OCI-LY7 (cell line): ENCODE results near the gene SRGAP1. TPM values are rescaled to one million over a fixed set of nuclear protein-coding genes. Genes with fewer than 3 reads are reported as not detected.

Experiments used
- BruUV-seq: library from RNA; stranded (reverse); fragments of 400-500 nt; replicated peaks from 2 replicates; lab custom pipeline; 2021; lab: Mats Ljungman, UMichigan
- CTCF ChIA-PET: fragments of 300-600 bp; sonication (Branson Sonifier 250); formaldehyde crosslinking; loops from one replicate; lab custom pipeline; 2022; ENCODE audit warnings: antibody characterized with exemption; ENCODE audit not compliant: unreplicated experiment; lab: Charles Lee
- POLR2A ChIA-PET: fragments of 300-600 bp; sonication (Branson Sonifier 250); formaldehyde crosslinking; loops from one replicate; lab custom pipeline; 2022; ENCODE audit warnings: antibody characterized with exemption; lab: Charles Lee
- DNase-seq: peaks from one replicate; pipeline ENCODE4 v3.0.0-alpha.2; 2015; ENCODE audit warnings: low spot score
- H2AFZ ChIP-seq: fragments of 200-600 bp; sonication (generic), shearing (Covaris generic); 2 replicates; pipeline ENCODE4 v1.6.1; 2014; ENCODE audit warnings: mild to moderate bottlenecking, antibody characterized with exemption, low read length, moderate library complexity
- H3K27ac ChIP-seq: fragments of 200-600 bp; sonication (generic); 2 replicates; pipeline ENCODE4 v1.5.1; 2014; ENCODE audit warnings: mixed run types, low read depth, mild to moderate bottlenecking, moderate library complexity, low read length, inconsistent platforms; ENCODE audit not compliant: poor library complexity, severe bottlenecking
- H3K36me3 ChIP-seq: fragments of 200-600 bp; sonication (generic); 2 replicates; pipeline ENCODE4 v1.6.1; 2014; ENCODE audit warnings: mild to moderate bottlenecking, antibody characterized with exemption, low read length, moderate library complexity, mixed read lengths; ENCODE audit not compliant: insufficient read depth
- H3K4me1 ChIP-seq: fragments of 200-600 bp; sonication (generic); 2 replicates; pipeline ENCODE4 v1.5.1; 2014; ENCODE audit warnings: mild to moderate bottlenecking, low read length; ENCODE audit not compliant: insufficient read depth, poor library complexity, severe bottlenecking
- H3K4me2 ChIP-seq: fragments of 200-600 bp; sonication (generic); 2 replicates; pipeline ENCODE4 v1.6.1; 2014; ENCODE audit warnings: mild to moderate bottlenecking, low read length
- H3K4me3 ChIP-seq: fragments of 200-600 bp; sonication (generic); 2 replicates; pipeline ENCODE4 v1.5.1; 2014; ENCODE audit warnings: mild to moderate bottlenecking, low read depth, low read length; ENCODE audit not compliant: poor library complexity, severe bottlenecking
- H3K79me2 ChIP-seq: fragments of 200-600 bp; sonication (generic); 2 replicates; pipeline ENCODE4 v1.6.1; 2016; ENCODE audit warnings: low read depth, mild to moderate bottlenecking, low read length, moderate library complexity, mixed read lengths; ENCODE audit not compliant: insufficient read depth
- H3K9me2 ChIP-seq: fragments of 200-600 bp; sonication (generic); 2 replicates; pipeline ENCODE4 v1.6.1; 2016; ENCODE audit warnings: mild to moderate bottlenecking, low read length, mixed read lengths; ENCODE audit not compliant: insufficient read depth
- H3K9me3 ChIP-seq: fragments of 200-600 bp; sonication (generic); 2 replicates; pipeline ENCODE4 v1.6.1; 2014; ENCODE audit warnings: mild to moderate bottlenecking, mixed run types, low read length, mixed read lengths
- H4K20me1 ChIP-seq: fragments of 200-600 bp; sonication (generic); 2 replicates; pipeline ENCODE4 v1.6.1; 2014; ENCODE audit warnings: mild to moderate bottlenecking, antibody characterized with exemption, low read length, moderate library complexity, mixed read lengths; ENCODE audit not compliant: insufficient read depth
- CTCF ChIP-seq: fragments of 200-600 bp; sonication (generic); conservative IDR thresholded peaks from 2 replicates; pipeline ENCODE4 v1.5.1; 2014; ENCODE audit warnings: mild to moderate bottlenecking, antibody characterized with exemption, low read length, moderate library complexity, mixed read lengths
- EZH2phosphoT487 ChIP-seq: fragments of 200-600 bp; sonication (generic); IDR thresholded peaks from 2 replicates; pipeline ENCODE4 v1.6.1; 2018; ENCODE audit warnings: low read depth, borderline replicate concordance, mild to moderate bottlenecking, mixed run types, antibody characterized with exemption, low read length, moderate library complexity, mixed read lengths
- intact Hi-C: fragments of 100-400 bp; cut with micrococcal nuclease; formaldehyde crosslinking; loops from one replicate; pipeline ENCODE4 v1.10.0; 2022; ENCODE audit not compliant: unreplicated experiment
- total RNA-seq, 2 experiments: library from RNA; depleted of rRNA in 1 of 2; stranded (reverse); fragments of >200 nt in 1 of 2; shearing (Covaris generic) in 1 of 2; gene quantifications; 2 replicates each; pipeline ENCODE4 v1.2.3, GENCODE V29; 2014 to 2022

SRGAP1 gene
- total RNA-seq, 2 experiments from 2014 or later = 0.06 TPM; not detected in 1

DNA sequence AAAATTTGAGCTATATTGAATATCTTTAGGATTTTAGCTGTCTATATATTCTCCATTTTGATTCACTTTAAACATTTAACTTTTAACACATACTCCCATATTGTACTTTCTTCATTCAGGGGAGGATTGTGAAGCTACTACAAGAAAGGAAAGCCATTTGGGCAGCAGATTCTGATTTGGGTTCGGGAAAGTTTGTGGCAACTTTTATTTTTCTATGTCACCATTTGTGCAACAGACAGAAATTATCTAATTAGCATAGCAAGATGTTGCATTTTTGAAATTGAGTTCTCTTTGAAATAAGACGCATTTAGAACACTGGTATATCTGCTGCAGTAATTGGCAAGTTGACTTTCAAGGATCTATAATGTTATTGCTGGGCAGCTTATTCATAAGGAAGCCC lies 243.3 kb downstream of the SRGAP1 start:
- Histone ChIP-seq H3K27ac (no peak overlapping the region), H3K9me3 (no peaks in the 10 kb centered on the region), H3K79me2 (no peaks in the 10 kb centered on the region), H4K20me1 (no peaks in the 10 kb centered on the region), H2AFZ (no peak overlapping the region), H3K36me3 (no peaks in the 10 kb centered on the region), H3K4me3 (no peak overlapping the region), H3K4me1 (no peaks in the 10 kb centered on the region), H3K4me2 (no peak overlapping the region), H3K9me2 (no peaks in the 10 kb centered on the region)
- ChIA-PET CTCF (no interaction called here), POLR2A (interaction anchor here (1.7 kb wide), 1 partner anchor 12 kb away, joined by 4 read pairs; no protein-coding TSS in a partner anchor)
- intact Hi-C loops = no loop called here
- DNase-seq = no peak
- BruUV-seq = no TSS peak
- TF ChIP-seq CTCF (no peak), EZH2phosphoT487 (no peak)

DNA sequence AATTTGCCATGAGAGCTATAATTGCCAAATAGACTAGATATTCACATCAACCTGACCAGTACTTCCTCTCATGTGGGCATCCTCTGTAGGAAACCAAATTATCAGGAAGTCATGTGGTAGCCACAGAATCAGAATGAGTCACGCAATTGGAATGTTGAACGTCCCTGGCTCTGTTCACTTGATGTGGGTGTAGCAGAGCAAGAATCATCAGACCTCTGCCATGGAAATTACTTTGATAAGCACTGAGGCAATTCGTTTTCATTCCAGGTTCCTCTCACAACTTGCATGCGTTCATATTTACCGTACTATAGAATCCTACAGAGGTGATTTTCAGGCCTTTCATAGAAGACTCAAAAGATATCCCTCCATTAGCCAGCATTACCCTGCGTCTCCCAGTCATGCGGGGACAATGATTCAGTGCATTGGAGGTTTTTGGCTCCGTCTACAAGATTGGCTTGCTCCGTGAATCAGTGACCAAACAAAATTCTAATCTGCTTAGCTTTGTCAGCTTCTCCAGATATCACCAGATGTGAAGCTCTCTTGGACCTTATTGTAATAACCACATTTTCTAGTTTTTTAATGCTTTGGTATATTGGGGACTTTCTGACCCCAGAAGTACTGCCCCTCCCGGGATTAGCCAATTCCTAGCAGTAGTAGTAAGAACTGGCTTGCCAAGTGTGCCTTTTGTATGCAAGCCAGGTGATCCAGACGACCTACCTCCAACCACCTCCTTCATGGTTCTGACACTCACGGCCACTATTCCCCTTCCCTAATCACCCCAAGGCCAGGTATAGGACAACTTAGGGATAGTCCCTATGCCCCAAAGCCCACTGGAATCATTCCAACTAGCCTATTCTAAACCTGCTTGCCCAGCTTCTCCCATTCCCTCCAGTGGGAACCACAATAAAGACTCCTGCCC lies 244.2 kb downstream of the SRGAP1 start:
- no peaks in the 10 kb centered on the region for H3K36me3 ChIP-seq
- BruUV-seq = no TSS peak
- H3K27ac ChIP-seq = no peak overlapping the region
- no peaks in the 10 kb centered on the region for H3K9me3 ChIP-seq
- intact Hi-C loops = no loop called here
- CTCF ChIA-PET = no interaction called here
- POLR2A ChIA-PET = no interaction called here
- no peaks in the 10 kb centered on the region for H3K4me1 ChIP-seq
- H4K20me1 ChIP-seq = no peaks in the 10 kb centered on the region
- DNase-seq = no peak
- H2AFZ ChIP-seq = no peak overlapping the region
- no peaks in the 10 kb centered on the region for H3K79me2 ChIP-seq
- no peak overlapping the region for H3K4me3 ChIP-seq
- H3K9me2 ChIP-seq = no peaks in the 10 kb centered on the region
- no peak overlapping the region for H3K4me2 ChIP-seq
- TF ChIP-seq EZH2phosphoT487 (no peak), CTCF (no peak)

DNA sequence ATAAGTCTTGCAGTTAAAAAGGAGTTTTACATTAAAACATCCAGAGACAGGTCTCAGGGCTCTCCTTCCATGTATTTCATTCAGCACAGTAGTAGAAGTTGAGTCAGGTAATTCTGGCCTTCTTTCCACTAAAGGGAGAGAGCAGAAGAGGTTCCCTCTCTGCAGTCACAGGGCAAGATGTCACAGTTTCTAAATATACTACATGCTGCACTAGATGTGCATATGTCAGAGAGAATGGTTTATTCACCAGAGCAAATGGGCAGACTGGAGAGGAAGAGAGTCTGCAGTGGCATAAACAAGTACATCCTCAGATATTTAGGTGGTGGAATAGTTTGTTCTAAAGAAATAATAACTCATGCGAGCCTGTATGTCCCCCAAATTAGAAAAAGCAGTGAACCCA lies 245.5 kb downstream of the SRGAP1 start:
- Histone ChIP-seq H3K9me3 (no peaks in the 10 kb centered on the region), H3K79me2 (no peaks in the 10 kb centered on the region), H3K4me1 (no peaks in the 10 kb centered on the region), H3K4me3 (no peak overlapping the region), H3K36me3 (no peaks in the 10 kb centered on the region), H2AFZ (no peak overlapping the region), H4K20me1 (no peaks in the 10 kb centered on the region), H3K4me2 (no peak overlapping the region), H3K9me2 (no peaks in the 10 kb centered on the region), H3K27ac (no peak overlapping the region)
- CTCF ChIA-PET = no interaction called here
- intact Hi-C loops = no loop called here
- BruUV-seq = no TSS peak
- DNase-seq = no peak
- TF ChIP-seq EZH2phosphoT487 (no peak), CTCF (no peak)
- POLR2A ChIA-PET = interaction anchor here (0.8 kb wide), 1 partner anchor 830 kb away, joined by 3 read pairs; no protein-coding TSS in a partner anchor
